Breast epithelium (tissue), 4 donors: Measurements from ENCODE around the gene TSKS. TPM values are rescaled to one million over a fixed set of nuclear protein-coding genes. Genes with fewer than 3 reads are reported as not detected.

Experiments used
- DNase-seq, 2 donors: peaks; one replicate each; pipeline ENCODE4 v3.0.0-alpha.2; 2019; ENCODE audit warnings: low spot score in 2 of 2
- H3K27ac ChIP-seq, 2 donors: fragments of 200-600 bp; sonication (generic) in 1 of 2; one replicate each; pipeline ENCODE4 v1.5.1; 2016 to 2019; ENCODE audit warnings: mild to moderate bottlenecking in 1 of 2
- H3K27me3 ChIP-seq, 2 donors: fragments of 200-600 bp; sonication (generic) in 1 of 2; one replicate each; pipeline versions ENCODE4 v1.5.1 to v1.6.0; 2017 to 2019; ENCODE audit warnings: control low read depth in 1 of 2, mild to moderate bottlenecking in 1 of 2
- H3K36me3 ChIP-seq: fragments of 200-600 bp; one replicate; pipeline ENCODE4 v1.5.1; 2019
- H3K4me1 ChIP-seq, 2 donors: fragments of 200-600 bp; sonication (generic); one replicate each; pipeline ENCODE4 v1.5.1; 2016 to 2019; ENCODE audit warnings: control low read depth in 1 of 2
- H3K4me3 ChIP-seq, 3 donors: fragments of 200-600 bp; sonication (generic); 1 replicate in 2 of 3; 2 replicates in 1 of 3; pipeline ENCODE4 v1.5.1; 2016 to 2019; ENCODE audit warnings: mild to moderate bottlenecking in 3 of 3, moderate library complexity in 2 of 3
- H3K9me3 ChIP-seq, 2 donors: fragments of 200-600 bp; sonication (generic) in 1 of 2; one replicate each; pipeline ENCODE4 v1.5.1; 2016 to 2019; ENCODE audit warnings: control low read depth in 1 of 2
- CTCF ChIP-seq, 3 donors: fragments of 450-650 bp; IDR thresholded peaks; one replicate each; pipeline ENCODE4 v1.5.1; 2016 to 2017; ENCODE audit warnings: antibody characterized with exemption in 3 of 3, mild to moderate bottlenecking in 3 of 3, moderate library complexity in 3 of 3
- POLR2A ChIP-seq: fragments of 450-650 bp; IDR thresholded peaks from one replicate; pipeline ENCODE4 v1.6.1; 2016; ENCODE audit warnings: antibody characterized with exemption, mild to moderate bottlenecking, moderate library complexity
- POLR2AphosphoS5 ChIP-seq, 3 donors: sonication (generic); formaldehyde crosslinking; IDR thresholded peaks; one replicate each; pipeline ENCODE4 v1.6.1; 2017; ENCODE audit warnings: antibody characterized with exemption in 3 of 3
- intact Hi-C: fragments of 100-400 bp; cut with DNase I; formaldehyde crosslinking; loops from one replicate; pipeline ENCODE4 v1.15.1; 2023; ENCODE audit warnings: low total_unique reads
- total RNA-seq, 3 donors: library from RNA; depleted of rRNA; stranded (reverse); fragments of >200 nt; gene quantifications; one replicate each; pipeline ENCODE4 v1.1.0, GENCODE V29; 2016

Gene TSKS
- total RNA-seq, 3 donors from 2014 or later = 0.33 to 0.96 TPM; not detected in 1

- intact Hi-C loops = no loop called here
- H3K36me3 ChIP-seq = no peaks in the 10 kb centered on the region
- no peaks in the 10 kb centered on the region for H3K27me3 ChIP-seq
- DNase-seq = no peak
- H3K27ac ChIP-seq = no peak overlapping the region
- H3K4me3 ChIP-seq = no peak overlapping the region
- TF ChIP-seq POLR2AphosphoS5 (IDR thresholded peaks at IDR 0.05) (no peak), POLR2A (no peak), CTCF (IDR thresholded peaks at IDR 0.05) (no peak)
- no peaks in the 10 kb centered on the region for H3K9me3 ChIP-seq
- peaks cover 0 to under 1% of the 10 kb centered on the region in 2 donors for H3K4me1 ChIP-seq
These were observed 10.7 kb upstream of the TSKS start for GRCh38 chr19:49773663-49774350.

- TF ChIP-seq CTCF (IDR thresholded peaks at IDR 0.05) (no peak), POLR2A (no peak), POLR2AphosphoS5 (IDR thresholded peaks at IDR 0.05) (no peak)
- Histone ChIP-seq H3K4me3 (no peak overlapping the region), H3K9me3 (no peaks in the 10 kb centered on the region), H3K36me3 (no peaks in the 10 kb centered on the region), H3K27ac (no peak overlapping the region), H3K4me1 (peaks cover 4 to 9% of the 10 kb centered on the region in 2 donors), H3K27me3 (no peaks in the 10 kb centered on the region)
- intact Hi-C loops = no loop called here
- no peak for DNase-seq
These were observed 9.8 kb upstream of the TSKS start for GRCh38 chr19:49772850-49773432.

GRCh38 chr19:49771674-49772139 is 8.6 kb upstream of the TSKS start:
- no peaks in the 10 kb centered on the region for H3K9me3 ChIP-seq
- no peaks in the 10 kb centered on the region for H3K27me3 ChIP-seq
- DNase-seq = no peak
- no peak overlapping the region for H3K27ac ChIP-seq
- H3K4me1 ChIP-seq = peaks cover 6 to 14% of the 10 kb centered on the region in 2 donors
- intact Hi-C loops = no loop called here
- no peaks in the 10 kb centered on the region for H3K36me3 ChIP-seq
- TF ChIP-seq CTCF (IDR thresholded peaks at IDR 0.05) (no peak), POLR2A (no peak), POLR2AphosphoS5 (IDR thresholded peaks at IDR 0.05) (no peak)
- no peak overlapping the region for H3K4me3 ChIP-seq

- intact Hi-C loops = no loop called here
- no peaks in the 10 kb centered on the region for H3K36me3 ChIP-seq
- no peaks in the 10 kb centered on the region for H3K9me3 ChIP-seq
- peaks cover 6 to 14% of the 10 kb centered on the region in 2 donors for H3K4me1 ChIP-seq
- no peak overlapping the region for H3K4me3 ChIP-seq
- no peak overlapping the region for H3K27ac ChIP-seq
- H3K27me3 ChIP-seq = no peaks in the 10 kb centered on the region
- no peak for DNase-seq
- TF ChIP-seq POLR2AphosphoS5 (IDR thresholded peaks at IDR 0.05) (no peak), CTCF (IDR thresholded peaks at IDR 0.05) (no peak), POLR2A (no peak)
These were observed 7.4 kb upstream of the TSKS start for GRCh38 chr19:49770529-49770928.

GRCh38 chr19:49767967-49768581 is 5.0 kb upstream of the TSKS start:
- DNase-seq = no peak
- H3K4me1 ChIP-seq = peaks cover 6 to 14% of the 10 kb centered on the region in 2 donors
- intact Hi-C loops = loop anchor here (5.0 kb wide), 1 partner anchor 1126 kb away; no protein-coding TSS in a partner anchor

More at GRCh38 chr19:49767967-49768581, 5.0 kb upstream of the TSKS start:
- H3K27ac ChIP-seq = peak overlapping the region; percentile 84 to 89
- no peaks in the 10 kb centered on the region for H3K36me3 ChIP-seq
- no peaks in the 10 kb centered on the region for H3K9me3 ChIP-seq
- H3K27me3 ChIP-seq = no peaks in the 10 kb centered on the region
- H3K4me3 ChIP-seq = peak overlapping the region; percentile 82 to 96 (median 93)
- TF ChIP-seq POLR2AphosphoS5 (IDR thresholded peaks at IDR 0.05) (no peak), CTCF (IDR thresholded peaks at IDR 0.05) (no peak), POLR2A (no peak)
